A549 treated with CORT108297 at 1 μM for 4 hours (cell line): Measurements from ENCODE around the gene C5. TPM values are rescaled to one million over a fixed set of nuclear protein-coding genes. Genes with fewer than 3 reads are reported as not detected.

Experiments used
- total RNA-seq: library from RNA; stranded (reverse); fragments of 200-300 nt; extraction: Qiagen RNA extraction; gene quantifications from 5 replicates; pipeline ENCODE4 v1.2.3, GENCODE V29; 2022

C5 gene
- 10.6 to 13.3 TPM (median 12.3 TPM) in 5 replicates for total RNA-seq

GRCh38 chr9:121050128-121050988 lies at the start of gene C5:
Gene C5, minus strand, starts transcription at chr9:121050275. Its CDS starts 29 bp downstream, at chr9:121050246.

GRCh38 chr9:121074370-121075250 lies 24.5 kb upstream of the C5 start, which contains the start of gene CNTRL:
Gene CNTRL, plus strand, starts transcription at chr9:121074955. Its CDS starts 13,372 bp downstream, at chr9:121088327.

GRCh38 chr9:120926397-120926928 lies 123.6 kb downstream of the C5 start, which contains the start of gene TRAF1:
Gene TRAF1, minus strand, starts transcription at chr9:120926796. Its CDS starts 721 bp downstream, at chr9:120926075.

Other genes starting within 250 kb of the C5 start
- gene PSMD5, start 207.4 kb downstream of the C5 start, total RNA-seq, result 27.3 to 39.2 TPM (median 28.9 TPM) in 5 replicates
- gene PHF19, start 173.1 kb downstream of the C5 start, total RNA-seq, result 91.6 to 138 TPM (median 126 TPM) in 5 replicates
- 3.8 to 7.2 TPM (median 4.7 TPM) in 5 replicates for gene TRAF1, start 123.5 kb downstream of the C5 start, total RNA-seq
- 5.1 to 7.3 TPM (median 6.5 TPM) in 5 replicates for gene CNTRL, start 24.7 kb upstream of the C5 start, total RNA-seq
- 45.4 to 49.7 TPM (median 46.5 TPM) in 5 replicates for gene RAB14, start 151.6 kb upstream of the C5 start, total RNA-seq
- gene GSN, start 217.9 kb upstream of the C5 start, total RNA-seq, result 47.8 to 58.0 TPM (median 49.4 TPM) in 5 replicates